Liver (tissue), 9 donors: Measurements from ENCODE around the gene HTR2A. TPM values are rescaled to one million over a fixed set of nuclear protein-coding genes. Genes with fewer than 3 reads are reported as not detected.

ENCODE experiments used
- DNase-seq: peaks from one replicate; pipeline ENCODE4 v3.0.0-alpha.2; 2017; ENCODE audit warnings: low spot score
- H3K27ac ChIP-seq, 2 donors: one replicate each; pipeline ENCODE4 v1.7.0; 2013; ENCODE audit warnings: inconsistent platforms in 2 of 2, low read length in 2 of 2, control low read depth in 1 of 2, low read depth in 1 of 2, mild to moderate bottlenecking in 1 of 2
- H3K27me3 ChIP-seq, 4 donors: one replicate each; pipeline versions ENCODE4 v1.6.1 to v1.7.0; 2013; ENCODE audit warnings: low read length in 3 of 4, inconsistent platforms in 1 of 4, mild to moderate bottlenecking in 1 of 4, moderate library complexity in 1 of 4; ENCODE audit not compliant: control insufficient read depth in 4 of 4, insufficient read depth in 4 of 4
- H3K36me3 ChIP-seq, 4 donors: one replicate each; pipeline versions ENCODE4 v1.6.1 to v1.7.0; 2013; ENCODE audit warnings: low read length in 3 of 4, mild to moderate bottlenecking in 3 of 4, low read depth in 1 of 4, moderate library complexity in 1 of 4; ENCODE audit not compliant: control insufficient read depth in 4 of 4, insufficient read depth in 3 of 4
- H3K4me1 ChIP-seq, 4 donors: one replicate each; pipeline versions ENCODE4 v1.6.1 to v1.7.0; 2013; ENCODE audit warnings: low read length in 3 of 4, mild to moderate bottlenecking in 3 of 4, moderate library complexity in 1 of 4; ENCODE audit not compliant: control insufficient read depth in 4 of 4, insufficient read depth in 4 of 4
- H3K4me3 ChIP-seq, 3 donors: one replicate each; pipeline versions ENCODE4 v1.6.1 to v1.7.0; 2013; ENCODE audit warnings: low read length in 3 of 3, control low read depth in 1 of 3, low read depth in 1 of 3, mild to moderate bottlenecking in 1 of 3
- H3K9ac ChIP-seq, 2 donors: one replicate each; pipeline ENCODE4 v1.7.0; 2013; ENCODE audit warnings: low read length in 2 of 2, mild to moderate bottlenecking in 2 of 2, moderate library complexity in 2 of 2, control low read depth in 1 of 2, low read depth in 1 of 2
- H3K9me3 ChIP-seq, 4 donors: one replicate each; pipeline versions ENCODE4 v1.6.1 to v1.7.0; 2013; ENCODE audit warnings: low read length in 3 of 4; ENCODE audit not compliant: control insufficient read depth in 4 of 4
- EGR1 ChIP-seq, 2 donors: IDR thresholded peaks; 2 replicates each; pipeline ENCODE4 v1.6.1; 2016 to 2018; ENCODE audit warnings: antibody characterized with exemption in 2 of 2, low read depth in 2 of 2
- FOXA1 ChIP-seq: IDR thresholded peaks from 2 replicates; pipeline ENCODE4 v1.6.1; 2016; ENCODE audit warnings: antibody characterized with exemption
- FOXA2 ChIP-seq: IDR thresholded peaks from 2 replicates; pipeline ENCODE4 v1.6.1; 2016; ENCODE audit warnings: antibody characterized with exemption
- GABPA ChIP-seq, 2 donors: IDR thresholded peaks in 1 of 2; conservative IDR thresholded peaks in 1 of 2; 2 replicates each; pipeline ENCODE4 v1.6.1; 2016; ENCODE audit warnings: antibody characterized with exemption in 2 of 2, mild to moderate bottlenecking in 1 of 2, moderate library complexity in 1 of 2
- HNF4A ChIP-seq, 2 donors: conservative IDR thresholded peaks; 2 replicates each; pipeline ENCODE4 v1.6.1; 2016; ENCODE audit warnings: antibody characterized with exemption in 2 of 2, mild to moderate bottlenecking in 2 of 2
- HNF4G ChIP-seq: IDR thresholded peaks from 2 replicates; pipeline ENCODE4 v1.6.1; 2016; ENCODE audit warnings: antibody characterized with exemption
- JUND ChIP-seq, 2 donors: IDR thresholded peaks; 2 replicates each; pipeline ENCODE4 v1.6.1; 2016; ENCODE audit warnings: antibody characterized with exemption in 2 of 2
- NR2F2 ChIP-seq: IDR thresholded peaks from 2 replicates; pipeline ENCODE4 v1.6.1; 2016; ENCODE audit warnings: antibody characterized with exemption
- RAD21 ChIP-seq, 2 donors: IDR thresholded peaks; 2 replicates each; pipeline ENCODE4 v1.6.1; 2016; ENCODE audit warnings: antibody characterized with exemption in 2 of 2, mild to moderate bottlenecking in 2 of 2
- RXRA ChIP-seq, 2 donors: IDR thresholded peaks; 2 replicates each; pipeline ENCODE4 v1.6.1; 2017 to 2018; ENCODE audit warnings: antibody characterized with exemption in 2 of 2, mild to moderate bottlenecking in 1 of 2
- SP1 ChIP-seq: IDR thresholded peaks from 2 replicates; pipeline ENCODE4 v1.6.1; 2018; ENCODE audit warnings: antibody characterized with exemption, mild to moderate bottlenecking
- WGBS: extraction: QIAGEN DNeasy Blood & Tissue Kit; methylation state at CpG from one replicate; pipeline ENCODE4 v1.1.7; 2013; 5-methylcytosine and 5-hydroxymethylcytosine counted together
- polyA plus RNA-seq, 2 donors: library from polyadenylated mRNA; stranded (reverse) in 1 of 2; unstranded in 1 of 2; fragments of 200-250 nt in 1 of 2; fragments of >200 nt in 1 of 2; fragmentation: Nextera tagmentation in 1 of 2; extraction: Ambion mirVana in 1 of 2; gene quantifications; one replicate each; pipeline versions ENCODE4 v1.2.1 to v1.2.3, GENCODE V29; 2013 to 2015
- total RNA-seq, 2 donors: library from RNA; depleted of rRNA; stranded (reverse); fragments of >200 nt; gene quantifications; one replicate each; pipeline ENCODE4 v1.2.3, GENCODE V29; 2014
- TF ChIP-seq, protein P1 (sequence below): IDR thresholded peaks from 2 replicates; pipeline ENCODE4 v1.6.1; 2016; ENCODE audit warnings: antibody characterized with exemption, mild to moderate bottlenecking
- TF ChIP-seq, protein P2 (sequence below): IDR thresholded peaks from 2 replicates; pipeline ENCODE4 v1.6.1; 2016; ENCODE audit warnings: antibody characterized with exemption
- TF ChIP-seq, protein P3 (sequence below): fragments of 150-350 bp; IDR thresholded peaks from 2 replicates; pipeline ENCODE4 v1.5.1; 2017; ENCODE audit warnings: improper control_type of control experiment, low read depth, low read length; ENCODE audit not compliant: missing input control
- TF ChIP-seq, protein P4 (sequence below): IDR thresholded peaks from 2 replicates; pipeline ENCODE4 v1.6.1; 2016; ENCODE audit warnings: antibody characterized with exemption
- TF ChIP-seq, protein P5 (sequence below): IDR thresholded peaks from 2 replicates; pipeline ENCODE4 v1.6.1; 2016; ENCODE audit warnings: antibody characterized with exemption
- donor health status: healthy.
- donor health status: healthy.
- donor health status: healthy.
- donor health status: healthy.
- donor health status: healthy.

HTR2A gene
- total and polyA plus RNA-seq, 4 donors, result under 0.01 to 0.19 (median 0.19) TPM; not detected in 1

DNA sequence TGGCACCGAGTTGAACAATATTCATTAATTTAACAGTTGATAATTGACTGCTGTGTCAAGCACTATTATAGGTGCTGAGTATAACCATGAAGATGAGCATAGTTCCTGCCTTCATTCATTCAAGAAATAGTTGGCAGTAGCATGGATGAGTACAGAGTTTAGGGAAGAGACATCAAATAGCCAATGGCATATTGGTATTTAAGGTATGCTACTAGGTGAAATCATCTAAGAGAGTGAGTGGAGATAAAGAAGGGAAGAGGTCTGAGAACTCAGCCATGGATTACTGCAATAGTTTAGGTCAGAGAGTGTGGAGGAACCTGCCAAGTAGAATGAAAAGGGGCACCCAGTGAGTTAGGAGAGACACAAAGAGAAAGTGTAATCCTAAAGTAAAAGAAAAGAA, 4.9 kb upstream of the HTR2A start:
- Histone ChIP-seq H3K27ac (no peak overlapping the region), H3K9me3 (no peaks in the 10 kb centered on the region), H3K4me3 (no peak overlapping the region), H3K36me3 (no peaks in the 10 kb centered on the region), H3K27me3 (no peaks in the 10 kb centered on the region), H3K9ac (no peak overlapping the region), H3K4me1 (no peaks in the 10 kb centered on the region)
- no peak for DNase-seq
- WGBS, result 82% methylated on average over 1 of the region's 1 CpG
- no peak for TF ChIP-seq GABPA (IDR thresholded peaks at IDR 0.05 in 1 of 2, conservative IDR thresholded peaks at IDR 0.05 in 1 of 2)
- no peak for TF ChIP-seq FOXA2
- TF ChIP-seq, protein P1, sequence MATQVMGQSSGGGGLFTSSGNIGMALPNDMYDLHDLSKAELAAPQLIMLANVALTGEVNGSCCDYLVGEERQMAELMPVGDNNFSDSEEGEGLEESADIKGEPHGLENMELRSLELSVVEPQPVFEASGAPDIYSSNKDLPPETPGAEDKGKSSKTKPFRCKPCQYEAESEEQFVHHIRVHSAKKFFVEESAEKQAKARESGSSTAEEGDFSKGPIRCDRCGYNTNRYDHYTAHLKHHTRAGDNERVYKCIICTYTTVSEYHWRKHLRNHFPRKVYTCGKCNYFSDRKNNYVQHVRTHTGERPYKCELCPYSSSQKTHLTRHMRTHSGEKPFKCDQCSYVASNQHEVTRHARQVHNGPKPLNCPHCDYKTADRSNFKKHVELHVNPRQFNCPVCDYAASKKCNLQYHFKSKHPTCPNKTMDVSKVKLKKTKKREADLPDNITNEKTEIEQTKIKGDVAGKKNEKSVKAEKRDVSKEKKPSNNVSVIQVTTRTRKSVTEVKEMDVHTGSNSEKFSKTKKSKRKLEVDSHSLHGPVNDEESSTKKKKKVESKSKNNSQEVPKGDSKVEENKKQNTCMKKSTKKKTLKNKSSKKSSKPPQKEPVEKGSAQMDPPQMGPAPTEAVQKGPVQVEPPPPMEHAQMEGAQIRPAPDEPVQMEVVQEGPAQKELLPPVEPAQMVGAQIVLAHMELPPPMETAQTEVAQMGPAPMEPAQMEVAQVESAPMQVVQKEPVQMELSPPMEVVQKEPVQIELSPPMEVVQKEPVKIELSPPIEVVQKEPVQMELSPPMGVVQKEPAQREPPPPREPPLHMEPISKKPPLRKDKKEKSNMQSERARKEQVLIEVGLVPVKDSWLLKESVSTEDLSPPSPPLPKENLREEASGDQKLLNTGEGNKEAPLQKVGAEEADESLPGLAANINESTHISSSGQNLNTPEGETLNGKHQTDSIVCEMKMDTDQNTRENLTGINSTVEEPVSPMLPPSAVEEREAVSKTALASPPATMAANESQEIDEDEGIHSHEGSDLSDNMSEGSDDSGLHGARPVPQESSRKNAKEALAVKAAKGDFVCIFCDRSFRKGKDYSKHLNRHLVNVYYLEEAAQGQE, result no peak
- TF ChIP-seq RXRA (IDR thresholded peaks at IDR 0.05), result no peak
- no peak for TF ChIP-seq FOXA1
- TF ChIP-seq SP1, result no peak
- no peak for TF ChIP-seq JUND (IDR thresholded peaks at IDR 0.05)
- TF ChIP-seq NR2F2, result no peak
- TF ChIP-seq HNF4A (conservative IDR thresholded peaks at IDR 0.05), result no peak
- TF ChIP-seq, protein P2, sequence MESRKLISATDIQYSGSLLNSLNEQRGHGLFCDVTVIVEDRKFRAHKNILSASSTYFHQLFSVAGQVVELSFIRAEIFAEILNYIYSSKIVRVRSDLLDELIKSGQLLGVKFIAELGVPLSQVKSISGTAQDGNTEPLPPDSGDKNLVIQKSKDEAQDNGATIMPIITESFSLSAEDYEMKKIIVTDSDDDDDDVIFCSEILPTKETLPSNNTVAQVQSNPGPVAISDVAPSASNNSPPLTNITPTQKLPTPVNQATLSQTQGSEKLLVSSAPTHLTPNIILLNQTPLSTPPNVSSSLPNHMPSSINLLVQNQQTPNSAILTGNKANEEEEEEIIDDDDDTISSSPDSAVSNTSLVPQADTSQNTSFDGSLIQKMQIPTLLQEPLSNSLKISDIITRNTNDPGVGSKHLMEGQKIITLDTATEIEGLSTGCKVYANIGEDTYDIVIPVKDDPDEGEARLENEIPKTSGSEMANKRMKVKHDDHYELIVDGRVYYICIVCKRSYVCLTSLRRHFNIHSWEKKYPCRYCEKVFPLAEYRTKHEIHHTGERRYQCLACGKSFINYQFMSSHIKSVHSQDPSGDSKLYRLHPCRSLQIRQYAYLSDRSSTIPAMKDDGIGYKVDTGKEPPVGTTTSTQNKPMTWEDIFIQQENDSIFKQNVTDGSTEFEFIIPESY, result no peak
- TF ChIP-seq, protein P3, sequence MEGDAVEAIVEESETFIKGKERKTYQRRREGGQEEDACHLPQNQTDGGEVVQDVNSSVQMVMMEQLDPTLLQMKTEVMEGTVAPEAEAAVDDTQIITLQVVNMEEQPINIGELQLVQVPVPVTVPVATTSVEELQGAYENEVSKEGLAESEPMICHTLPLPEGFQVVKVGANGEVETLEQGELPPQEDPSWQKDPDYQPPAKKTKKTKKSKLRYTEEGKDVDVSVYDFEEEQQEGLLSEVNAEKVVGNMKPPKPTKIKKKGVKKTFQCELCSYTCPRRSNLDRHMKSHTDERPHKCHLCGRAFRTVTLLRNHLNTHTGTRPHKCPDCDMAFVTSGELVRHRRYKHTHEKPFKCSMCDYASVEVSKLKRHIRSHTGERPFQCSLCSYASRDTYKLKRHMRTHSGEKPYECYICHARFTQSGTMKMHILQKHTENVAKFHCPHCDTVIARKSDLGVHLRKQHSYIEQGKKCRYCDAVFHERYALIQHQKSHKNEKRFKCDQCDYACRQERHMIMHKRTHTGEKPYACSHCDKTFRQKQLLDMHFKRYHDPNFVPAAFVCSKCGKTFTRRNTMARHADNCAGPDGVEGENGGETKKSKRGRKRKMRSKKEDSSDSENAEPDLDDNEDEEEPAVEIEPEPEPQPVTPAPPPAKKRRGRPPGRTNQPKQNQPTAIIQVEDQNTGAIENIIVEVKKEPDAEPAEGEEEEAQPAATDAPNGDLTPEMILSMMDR, result no peak

DNA sequence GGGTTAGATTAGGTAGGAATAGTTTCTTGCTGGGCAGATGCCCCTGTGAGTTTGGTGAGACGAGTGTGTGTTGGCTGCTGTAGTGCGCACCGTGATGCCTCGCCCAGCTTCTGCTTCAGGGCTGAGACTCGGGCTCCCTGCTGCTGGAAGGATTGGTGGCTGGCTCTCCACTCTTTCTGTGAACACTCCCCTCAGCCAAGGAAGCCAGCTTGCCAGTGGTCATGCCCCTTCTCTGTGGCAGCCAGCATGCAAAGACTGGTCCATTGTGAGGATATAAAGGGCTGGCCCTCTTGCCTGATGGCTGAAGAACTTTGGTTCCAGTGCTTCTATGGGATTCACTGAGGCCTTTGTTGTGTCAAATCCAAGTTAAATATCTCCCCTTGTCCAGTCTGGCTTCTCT, 2.9 kb upstream of the HTR2A start:
- Histone ChIP-seq H3K4me1 (peaks cover 0 to 4% (median 0%) of the 10 kb centered on the region in 4 donors), H3K27me3 (no peaks in the 10 kb centered on the region), H3K27ac (no peak overlapping the region), H3K4me3 (no peak overlapping the region), H3K9ac (no peak overlapping the region), H3K9me3 (no peaks in the 10 kb centered on the region), H3K36me3 (no peaks in the 10 kb centered on the region)
- 94% methylated on average over 5 of the region's 5 CpGs for WGBS
- DNase-seq, result no peak
- TF ChIP-seq JUND (IDR thresholded peaks at IDR 0.05), result no peak
- TF ChIP-seq, protein P4, sequence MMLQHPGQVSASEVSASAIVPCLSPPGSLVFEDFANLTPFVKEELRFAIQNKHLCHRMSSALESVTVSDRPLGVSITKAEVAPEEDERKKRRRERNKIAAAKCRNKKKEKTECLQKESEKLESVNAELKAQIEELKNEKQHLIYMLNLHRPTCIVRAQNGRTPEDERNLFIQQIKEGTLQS, result no peak
- TF ChIP-seq, protein P1, result no peak
- no peak for TF ChIP-seq FOXA2
- no peak for TF ChIP-seq FOXA1
- no peak for TF ChIP-seq RXRA (IDR thresholded peaks at IDR 0.05)
- no peak for TF ChIP-seq EGR1 (IDR thresholded peaks at IDR 0.05; ENCODE audit: low read depth in 2 of 2)
- TF ChIP-seq, protein P5, sequence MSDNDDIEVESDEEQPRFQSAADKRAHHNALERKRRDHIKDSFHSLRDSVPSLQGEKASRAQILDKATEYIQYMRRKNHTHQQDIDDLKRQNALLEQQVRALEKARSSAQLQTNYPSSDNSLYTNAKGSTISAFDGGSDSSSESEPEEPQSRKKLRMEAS, result no peak
- TF ChIP-seq NR2F2, result no peak
- TF ChIP-seq RAD21 (IDR thresholded peaks at IDR 0.05), result no peak
- TF ChIP-seq, protein P3, result no peak
- no peak for TF ChIP-seq SP1
- TF ChIP-seq HNF4G, result no peak
- no peak for TF ChIP-seq HNF4A (conservative IDR thresholded peaks at IDR 0.05)
- no peak for TF ChIP-seq GABPA (IDR thresholded peaks at IDR 0.05 in 1 of 2, conservative IDR thresholded peaks at IDR 0.05 in 1 of 2)
